K562 treated with DMSO at 1 percent for 12 hours (cell line): Measurements from ENCODE around the gene CCNB3. TPM values are rescaled to one million over a fixed set of nuclear protein-coding genes. Genes with fewer than 3 reads are reported as not detected.

ENCODE experiments used
- total RNA-seq: library from RNA; unstranded; fragments of 300-600 nt; gene quantifications from 2 replicates; pipeline ENCODE4 v1.2.3, GENCODE V29; 2022; ENCODE audit not compliant: insufficient read depth

The CCNB3 gene, protein sequence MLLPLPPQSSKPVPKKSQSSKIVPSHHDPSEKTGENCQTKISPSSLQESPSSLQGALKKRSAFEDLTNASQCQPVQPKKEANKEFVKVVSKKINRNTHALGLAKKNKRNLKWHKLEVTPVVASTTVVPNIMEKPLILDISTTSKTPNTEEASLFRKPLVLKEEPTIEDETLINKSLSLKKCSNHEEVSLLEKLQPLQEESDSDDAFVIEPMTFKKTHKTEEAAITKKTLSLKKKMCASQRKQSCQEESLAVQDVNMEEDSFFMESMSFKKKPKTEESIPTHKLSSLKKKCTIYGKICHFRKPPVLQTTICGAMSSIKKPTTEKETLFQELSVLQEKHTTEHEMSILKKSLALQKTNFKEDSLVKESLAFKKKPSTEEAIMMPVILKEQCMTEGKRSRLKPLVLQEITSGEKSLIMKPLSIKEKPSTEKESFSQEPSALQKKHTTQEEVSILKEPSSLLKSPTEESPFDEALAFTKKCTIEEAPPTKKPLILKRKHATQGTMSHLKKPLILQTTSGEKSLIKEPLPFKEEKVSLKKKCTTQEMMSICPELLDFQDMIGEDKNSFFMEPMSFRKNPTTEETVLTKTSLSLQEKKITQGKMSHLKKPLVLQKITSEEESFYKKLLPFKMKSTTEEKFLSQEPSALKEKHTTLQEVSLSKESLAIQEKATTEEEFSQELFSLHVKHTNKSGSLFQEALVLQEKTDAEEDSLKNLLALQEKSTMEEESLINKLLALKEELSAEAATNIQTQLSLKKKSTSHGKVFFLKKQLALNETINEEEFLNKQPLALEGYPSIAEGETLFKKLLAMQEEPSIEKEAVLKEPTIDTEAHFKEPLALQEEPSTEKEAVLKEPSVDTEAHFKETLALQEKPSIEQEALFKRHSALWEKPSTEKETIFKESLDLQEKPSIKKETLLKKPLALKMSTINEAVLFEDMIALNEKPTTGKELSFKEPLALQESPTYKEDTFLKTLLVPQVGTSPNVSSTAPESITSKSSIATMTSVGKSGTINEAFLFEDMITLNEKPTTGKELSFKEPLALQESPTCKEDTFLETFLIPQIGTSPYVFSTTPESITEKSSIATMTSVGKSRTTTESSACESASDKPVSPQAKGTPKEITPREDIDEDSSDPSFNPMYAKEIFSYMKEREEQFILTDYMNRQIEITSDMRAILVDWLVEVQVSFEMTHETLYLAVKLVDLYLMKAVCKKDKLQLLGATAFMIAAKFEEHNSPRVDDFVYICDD (N-terminal part only)
- not detected in 2 replicates for total RNA-seq

DNA sequence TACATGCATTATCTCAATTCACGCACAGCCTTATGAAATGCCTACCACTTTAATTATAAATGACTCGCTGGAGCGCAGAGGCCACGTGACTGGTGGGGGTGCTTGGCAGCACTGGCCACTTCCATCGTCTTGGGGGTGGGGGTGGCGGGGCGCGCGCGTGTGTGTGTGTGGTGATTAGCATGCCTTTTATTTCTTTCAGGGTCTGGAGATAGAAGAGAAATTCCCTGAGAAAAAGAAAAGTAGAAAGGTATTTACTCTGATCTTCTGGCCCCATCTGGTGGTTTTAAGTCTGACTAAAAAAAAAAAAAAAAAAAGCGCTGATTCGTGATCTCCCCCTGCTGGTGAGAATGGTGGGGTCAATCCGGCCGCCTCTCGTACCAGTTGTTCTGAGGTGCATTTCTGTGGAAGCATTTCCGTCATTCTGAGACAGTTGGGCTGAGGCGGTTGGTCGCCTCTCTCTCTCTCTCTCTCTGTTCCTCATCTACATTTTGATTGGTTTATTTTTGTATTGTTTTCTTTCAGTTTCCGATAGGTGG, at the start of gene CCNB3:
TSS of gene CCNB3 (plus strand) at position 402 of the 536 bp plus-strand sequence. CDS start 80,399 bp downstream, outside the sequence.

GRCh38 chrX:50200907-50201306, 3.7 kb upstream of the CCNB3 start, which contains the start of gene AKAP4:
Gene AKAP4, minus strand, starts transcription at chrX:50201007. Its CDS starts 118 bp downstream, at chrX:50200889.

Other genes starting within 250 kb of the CCNB3 start
- not detected in 2 replicates for gene AKAP4, start 3.8 kb upstream of the CCNB3 start, total RNA-seq